NCI-H2081 (cell line): Measurements from ENCODE around the gene TNFRSF25.

Source experiments
- DNase-seq, 2 experiments: peaks; one replicate each; lab custom pipeline; 2025; lab: John Stamatoyannopoulos, UW

Gene TNFRSF25, protein sequence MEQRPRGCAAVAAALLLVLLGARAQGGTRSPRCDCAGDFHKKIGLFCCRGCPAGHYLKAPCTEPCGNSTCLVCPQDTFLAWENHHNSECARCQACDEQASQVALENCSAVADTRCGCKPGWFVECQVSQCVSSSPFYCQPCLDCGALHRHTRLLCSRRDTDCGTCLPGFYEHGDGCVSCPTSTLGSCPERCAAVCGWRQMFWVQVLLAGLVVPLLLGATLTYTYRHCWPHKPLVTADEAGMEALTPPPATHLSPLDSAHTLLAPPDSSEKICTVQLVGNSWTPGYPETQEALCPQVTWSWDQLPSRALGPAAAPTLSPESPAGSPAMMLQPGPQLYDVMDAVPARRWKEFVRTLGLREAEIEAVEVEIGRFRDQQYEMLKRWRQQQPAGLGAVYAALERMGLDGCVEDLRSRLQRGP

GRCh38 chr1:6466023-6466422 lies at the start of gene TNFRSF25:
TSS of gene TNFRSF25 (minus strand) at chr1:6466173. CDS start at chr1:6466107, 66 bp downstream.
- DNase-seq, result no peak

GRCh38 chr1:6515771-6516170 lies 49.8 kb upstream of the TNFRSF25 start:
- no peak for DNase-seq

DNA sequence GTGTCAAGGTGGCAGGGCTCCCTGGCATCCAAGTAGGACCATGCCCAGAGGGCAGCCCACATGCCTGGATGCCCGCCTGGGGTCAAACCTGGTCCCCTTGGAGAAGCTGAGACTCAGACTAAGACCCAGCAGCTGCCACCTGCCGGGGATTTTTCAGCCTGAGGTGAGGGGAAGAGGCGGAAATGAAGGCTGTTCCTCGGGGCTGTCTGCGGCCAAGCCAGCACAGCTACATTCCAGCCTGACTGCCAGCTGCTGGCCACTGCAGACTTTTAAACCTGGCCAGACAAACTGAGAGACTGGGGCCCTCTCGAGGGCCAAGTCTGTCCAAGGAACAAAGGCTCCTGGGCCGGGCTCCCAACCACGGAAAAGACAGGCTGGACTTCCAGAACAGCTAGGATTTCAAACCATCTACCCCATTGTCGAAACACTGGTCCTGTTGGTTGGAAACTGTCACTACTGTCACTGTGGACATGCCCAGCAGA lies 47.4 kb upstream of the TNFRSF25 start:
- DNase-seq, result no peak

DNA sequence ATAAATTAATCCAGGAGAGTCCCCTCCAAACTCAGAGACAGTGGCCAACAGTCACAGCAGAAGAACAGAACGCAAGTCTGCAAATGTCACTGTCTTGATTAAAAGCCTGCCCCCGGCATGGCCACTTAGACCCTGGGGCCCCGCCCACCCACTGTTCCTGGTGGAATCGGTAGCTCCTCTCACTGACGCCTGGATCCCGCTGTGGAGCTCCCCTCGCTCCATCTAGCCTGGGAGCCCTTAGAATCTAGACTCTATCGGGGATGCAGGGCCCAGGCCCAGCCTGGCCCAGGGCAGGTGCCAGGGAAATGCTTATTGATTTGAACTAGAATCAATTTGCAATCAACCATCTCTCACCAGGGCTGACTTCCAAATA lies 46.9 kb upstream of the TNFRSF25 start:
- DNase-seq, result no peak

DNA sequence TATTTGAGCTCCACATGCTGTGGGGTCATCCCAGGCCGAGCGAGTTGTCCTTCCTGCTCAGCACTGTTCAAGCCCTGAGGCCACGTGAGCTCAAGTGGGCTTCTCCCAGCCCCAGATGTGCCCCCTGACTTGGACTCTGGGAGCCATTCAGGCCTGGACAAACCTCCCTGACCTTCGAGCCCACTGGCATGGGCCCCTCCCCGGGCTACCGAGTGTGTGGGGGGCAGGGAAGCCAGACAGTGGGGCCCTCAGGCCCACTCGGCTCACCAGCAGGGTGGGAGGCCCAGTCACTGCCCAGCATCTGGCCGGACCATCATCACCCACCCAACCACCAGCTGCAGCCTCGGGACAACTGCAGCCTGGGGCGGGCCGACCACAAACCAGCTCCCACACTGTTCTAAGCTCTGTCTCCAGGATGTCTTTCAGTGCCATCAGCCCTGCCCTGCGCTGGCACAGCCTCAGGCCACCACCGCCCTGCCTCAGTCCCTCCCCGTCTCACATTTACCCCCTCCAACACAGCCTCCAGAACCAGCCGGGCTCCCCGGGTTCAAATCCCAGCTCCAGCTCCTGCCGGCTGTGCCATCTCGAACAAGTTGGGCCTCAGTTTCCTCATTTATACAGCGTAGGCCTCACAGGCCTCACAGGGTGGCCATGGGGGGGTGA lies 46.4 kb upstream of the TNFRSF25 start:
- no peak for DNase-seq

GRCh38 chr1:6511561-6512244 lies 45.7 kb upstream of the TNFRSF25 start:
- DNase-seq, result no peak

DNA sequence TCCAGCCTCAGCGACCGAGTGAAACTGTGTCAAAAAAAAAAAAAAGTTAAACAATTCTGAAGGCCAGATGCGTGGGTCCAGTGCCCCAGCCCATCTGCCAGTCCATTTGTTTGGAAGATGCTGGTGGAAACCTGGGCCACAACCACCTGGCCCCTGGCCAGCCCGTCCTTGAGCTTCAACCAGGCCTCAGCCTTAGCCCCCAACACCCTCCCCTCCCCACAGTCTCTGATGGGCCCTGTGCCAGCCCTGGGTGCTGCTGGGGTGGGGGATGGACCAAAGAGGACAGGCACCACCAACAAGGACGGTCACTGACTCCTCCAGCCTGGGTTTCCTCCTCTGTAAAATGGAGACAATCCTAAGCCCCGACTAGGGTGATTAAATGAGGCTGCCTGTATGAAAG lies 45.1 kb upstream of the TNFRSF25 start:
- DNase-seq, result no peak

GRCh38 chr1:6510493-6510892 lies 44.5 kb upstream of the TNFRSF25 start:
- no peak for DNase-seq

DNA sequence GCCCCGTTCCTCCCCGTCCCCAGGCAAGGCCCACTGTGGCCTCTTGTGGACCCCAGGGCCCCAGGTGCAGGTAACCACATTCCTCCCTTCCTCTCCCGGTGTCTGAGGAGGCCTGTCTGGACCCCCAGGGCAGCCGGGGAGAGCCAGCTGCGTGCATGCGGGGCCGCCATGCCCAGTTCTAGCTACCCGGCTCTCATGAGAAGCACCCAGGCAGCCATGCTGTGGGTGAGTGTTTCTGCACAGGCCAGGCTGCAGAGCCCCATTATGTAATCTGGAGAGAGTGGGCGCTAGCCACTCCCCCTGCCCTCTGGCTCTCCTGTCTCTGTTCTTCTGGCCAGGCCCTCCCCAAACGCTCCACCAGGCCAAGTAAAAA lies 43.9 kb upstream of the TNFRSF25 start:
- no peak for DNase-seq

DNA sequence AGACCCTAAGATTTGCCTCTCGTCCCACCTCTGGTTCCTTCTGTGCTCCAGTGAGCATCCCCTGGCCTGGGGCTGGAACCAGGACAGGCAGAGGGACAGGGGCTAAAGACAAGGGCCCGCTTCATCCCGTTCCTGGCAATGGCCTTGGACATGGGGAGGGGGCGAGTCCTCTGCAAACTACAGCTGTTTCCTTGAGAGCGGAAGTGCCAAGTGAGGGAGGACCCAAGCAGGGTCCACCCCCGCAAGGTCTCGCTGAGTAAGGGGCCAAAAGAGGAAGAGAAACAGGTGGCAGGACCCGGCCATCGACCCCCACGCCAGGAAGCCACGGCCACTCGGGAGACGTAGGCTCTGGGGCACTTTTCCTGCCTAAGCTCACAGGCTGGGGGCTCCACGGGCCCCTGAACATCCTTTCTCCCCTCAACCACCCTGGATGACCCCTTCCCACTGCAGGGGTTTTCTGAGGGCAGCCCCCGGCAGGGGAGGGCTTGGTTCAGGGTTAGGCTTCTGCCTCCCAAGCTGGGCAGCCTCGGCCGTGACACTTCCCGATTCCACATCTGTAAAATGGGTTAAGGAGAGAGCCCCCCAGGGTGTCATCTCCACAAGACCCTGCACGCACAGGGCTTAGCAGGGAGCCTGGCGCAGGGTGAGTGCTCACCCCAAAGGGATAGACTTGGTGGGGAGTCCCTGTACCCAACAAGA lies 43.4 kb upstream of the TNFRSF25 start:
- DNase-seq, result no peak

DNA sequence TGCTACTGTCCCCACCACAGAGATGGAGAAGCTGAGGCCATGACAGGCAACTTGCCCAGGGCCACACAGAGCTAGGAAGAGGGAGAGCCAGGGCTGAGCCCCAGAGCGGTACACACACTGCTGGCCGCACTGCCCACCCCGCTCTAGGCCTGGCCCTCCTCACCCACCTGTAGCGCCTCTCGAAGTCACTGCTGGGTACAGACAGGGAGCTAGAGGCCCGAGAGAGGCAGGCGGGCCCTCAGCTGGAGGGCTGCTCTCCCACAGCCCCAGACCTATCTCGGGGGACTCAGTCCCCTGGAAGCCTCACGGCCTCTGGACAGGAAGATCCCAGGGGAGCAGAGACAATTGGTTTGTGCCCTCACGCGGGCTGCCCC lies 42.8 kb upstream of the TNFRSF25 start:
- no peak for DNase-seq

- no peak for DNase-seq
Measured at GRCh38 chr1:6508154-6508815, 42.3 kb upstream of the TNFRSF25 start.

DNA sequence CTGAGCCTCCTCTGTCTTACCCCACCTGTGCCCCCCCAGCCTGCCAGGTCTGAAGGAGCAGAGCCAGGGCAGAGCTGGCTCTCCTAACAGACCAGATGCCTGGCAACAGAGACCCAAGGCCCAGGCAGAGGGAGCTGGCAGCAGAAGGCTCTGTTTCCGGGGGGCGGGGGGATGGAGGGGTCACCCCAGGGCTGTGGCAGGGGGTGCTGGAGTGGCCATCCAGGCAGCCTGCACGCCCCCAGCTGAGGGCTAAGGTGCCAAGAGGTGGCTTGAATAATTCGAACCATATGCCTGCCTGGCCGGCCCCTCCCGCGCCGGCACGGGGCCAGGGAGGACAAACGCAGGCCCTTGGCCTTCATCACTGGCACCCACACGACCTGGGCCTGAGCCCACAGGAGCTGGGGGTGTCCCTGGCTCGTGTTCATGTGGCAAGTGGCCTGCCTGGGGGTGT lies 41.5 kb upstream of the TNFRSF25 start:
- DNase-seq, result no peak

- no peak for DNase-seq
Measured at GRCh38 chr1:6507037-6507428, 41.1 kb upstream of the TNFRSF25 start.

GRCh38 chr1:6506210-6507036 lies 40.5 kb upstream of the TNFRSF25 start:
- DNase-seq, result no peak

- DNase-seq, result no peak
Measured at GRCh38 chr1:6505367-6506209, 39.6 kb upstream of the TNFRSF25 start.

DNA sequence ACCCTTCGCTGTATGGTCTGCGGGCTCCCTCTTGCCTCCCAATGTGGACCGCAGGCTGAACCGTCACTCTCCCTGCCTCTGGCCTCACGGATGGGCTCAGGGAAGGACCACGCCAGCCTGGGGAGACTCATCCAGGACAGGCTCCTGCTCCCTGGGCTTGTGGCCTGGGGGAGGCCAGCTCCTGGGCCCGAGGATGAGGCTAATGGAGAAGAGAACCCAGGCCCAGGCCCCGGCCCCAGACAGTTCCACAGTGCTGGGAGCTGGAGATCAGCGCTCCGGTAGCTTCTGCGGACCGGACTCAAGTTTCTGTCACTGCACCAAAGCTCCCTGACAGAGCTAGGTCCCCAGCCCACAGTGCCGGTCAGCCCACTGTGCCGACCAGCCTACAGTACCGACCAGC lies 38.9 kb upstream of the TNFRSF25 start:
- no peak for DNase-seq

- DNase-seq, result no peak
Measured at GRCh38 chr1:6503884-6504602, 38.1 kb upstream of the TNFRSF25 start.
